ENCODE measurements around the gene PDSS2.

PDSS2 gene

GRCh38 chr6:107230448-107230847, 228.9 kb downstream of the PDSS2 start:
- H3K36me3 ChIP-seq (ENCODE audit: control insufficient read depth in 4 of 4, insufficient read depth in 4 of 4, low read length in 3 of 4), result peaks cover 0 to 6% (median 2%) of the 10 kb centered on the region in 4 experiments
- WGBS (ENCODE audit: insufficient coverage), result 100% methylated on average over 1 of the region's 1 CpG
- peaks cover 0 to 6% (median 2%) of the 10 kb centered on the region in 5 experiments for H3K9me3 ChIP-seq (ENCODE audit: control extremely low read depth in 1 of 5, control insufficient read depth in 4 of 5, insufficient read depth in 2 of 5, low read depth in 1 of 5, low read length in 4 of 5)
- ChIA-PET CTCF (no interaction called here), POLR2A (no interaction called here)
- H3K27me3 ChIP-seq (replicated peaks in 2 of 5; ENCODE audit: control insufficient read depth in 4 of 5, insufficient read depth in 5 of 5, low read length in 4 of 5), result no peaks in the 10 kb centered on the region
- H3K27ac ChIP-seq (ENCODE audit: insufficient read depth in 1 of 2, low read depth in 1 of 2, low read length in 2 of 2, poor library complexity in 1 of 2, severe bottlenecking in 2 of 2), result no peak overlapping the region
- H3K4me3 ChIP-seq (ENCODE audit: control insufficient read depth in 1 of 7, extremely low read depth in 1 of 7, insufficient read depth in 4 of 7, low read depth in 2 of 7, low read length in 6 of 7), result no peak overlapping the region
- H3K4me1 ChIP-seq (ENCODE audit: control extremely low read depth in 1 of 4, control insufficient read depth in 4 of 4, insufficient read depth in 4 of 4, low read length in 3 of 4), result no peaks in the 10 kb centered on the region
- no peak for DNase-seq

DNA sequence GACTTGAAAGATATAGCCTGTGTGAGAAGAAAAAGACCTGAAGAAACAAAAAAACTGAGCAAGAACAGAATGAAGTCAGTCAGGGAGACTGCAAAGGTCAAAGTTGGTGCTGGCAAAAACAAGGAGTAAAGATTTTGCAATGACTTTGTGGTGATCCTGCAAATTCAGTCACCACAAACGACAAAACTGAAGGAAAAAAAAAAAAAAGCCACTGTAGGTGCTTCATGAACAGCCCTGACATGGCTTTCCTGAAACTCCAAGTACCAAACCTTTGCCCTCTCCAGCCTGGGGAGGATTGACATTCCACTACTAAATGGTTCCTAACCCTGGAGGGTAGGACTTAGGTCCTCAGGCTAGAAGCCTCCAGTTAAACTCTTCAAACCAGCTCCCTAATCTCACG, 229.3 kb downstream of the PDSS2 start:
- CTCF ChIA-PET, result no interaction called here
- Histone ChIP-seq H3K4me1 (ENCODE audit: control extremely low read depth in 1 of 4, control insufficient read depth in 4 of 4, insufficient read depth in 4 of 4, low read length in 3 of 4) (no peaks in the 10 kb centered on the region), H3K4me3 (ENCODE audit: control insufficient read depth in 1 of 7, extremely low read depth in 1 of 7, insufficient read depth in 4 of 7, low read depth in 2 of 7, low read length in 6 of 7) (no peak overlapping the region), H3K9me3 (ENCODE audit: control extremely low read depth in 1 of 5, control insufficient read depth in 4 of 5, insufficient read depth in 2 of 5, low read depth in 1 of 5, low read length in 4 of 5) (peaks cover 0 to 1% (median 0%) of the 10 kb centered on the region in 5 experiments), H3K27ac (ENCODE audit: insufficient read depth in 1 of 2, low read depth in 1 of 2, low read length in 2 of 2, poor library complexity in 1 of 2, severe bottlenecking in 2 of 2) (no peak overlapping the region), H3K36me3 (ENCODE audit: control insufficient read depth in 4 of 4, insufficient read depth in 4 of 4, low read length in 3 of 4) (peaks cover 0 to 6% (median under 1%) of the 10 kb centered on the region in 4 experiments), H3K27me3 (replicated peaks in 2 of 5; ENCODE audit: control insufficient read depth in 4 of 5, insufficient read depth in 5 of 5, low read length in 4 of 5) (no peaks in the 10 kb centered on the region)
- POLR2A ChIA-PET, result no interaction called here
- WGBS (ENCODE audit: insufficient coverage), result 90% methylated on average over 2 of the region's 2 CpGs
- DNase-seq, result no peak

- Histone ChIP-seq H3K36me3 (ENCODE audit: control insufficient read depth in 4 of 4, insufficient read depth in 4 of 4, low read length in 3 of 4) (peaks cover 0 to 5% (median 0%) of the 10 kb centered on the region in 4 experiments), H3K27ac (ENCODE audit: insufficient read depth in 1 of 2, low read depth in 1 of 2, low read length in 2 of 2, poor library complexity in 1 of 2, severe bottlenecking in 2 of 2) (no peak overlapping the region), H3K9me3 (ENCODE audit: control extremely low read depth in 1 of 5, control insufficient read depth in 4 of 5, insufficient read depth in 2 of 5, low read depth in 1 of 5, low read length in 4 of 5) (no peaks in the 10 kb centered on the region), H3K27me3 (replicated peaks in 2 of 5; ENCODE audit: control insufficient read depth in 4 of 5, insufficient read depth in 5 of 5, low read length in 4 of 5) (no peaks in the 10 kb centered on the region), H3K4me1 (ENCODE audit: control extremely low read depth in 1 of 4, control insufficient read depth in 4 of 4, insufficient read depth in 4 of 4, low read length in 3 of 4) (no peaks in the 10 kb centered on the region), H3K4me3 (ENCODE audit: control insufficient read depth in 1 of 7, extremely low read depth in 1 of 7, insufficient read depth in 4 of 7, low read depth in 2 of 7, low read length in 6 of 7) (no peak overlapping the region)
- DNase-seq, result no peak
- ChIA-PET CTCF (no interaction called here), POLR2A (no interaction called here)
- no CpG with 5 or more reads among the region's 1 CpG for WGBS (ENCODE audit: insufficient coverage)
These were observed 230.6 kb downstream of the PDSS2 start for GRCh38 chr6:107228754-107229153.

DNA sequence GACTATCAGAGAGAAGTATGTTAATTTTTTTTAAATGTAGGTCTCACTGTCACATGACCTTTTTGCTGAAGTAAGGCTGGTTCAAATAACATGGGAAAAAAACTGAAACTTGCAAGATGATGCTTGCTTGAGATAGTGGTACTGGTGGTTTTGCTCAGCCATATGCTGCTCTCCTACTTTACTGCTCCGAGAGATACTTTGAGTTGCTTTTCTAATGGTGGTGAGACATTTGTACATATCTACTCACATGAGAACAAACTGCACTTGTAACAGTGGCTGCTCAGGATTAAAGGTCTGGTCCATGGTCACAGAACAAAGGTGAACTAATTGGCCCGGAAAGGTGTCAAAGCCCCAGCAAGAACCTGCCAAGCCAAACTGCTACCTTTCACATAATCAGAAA, 237.8 kb downstream of the PDSS2 start:
- no peak for DNase-seq
- no peak overlapping the region for H3K4me3 ChIP-seq (ENCODE audit: control insufficient read depth in 1 of 7, extremely low read depth in 1 of 7, insufficient read depth in 4 of 7, low read depth in 2 of 7, low read length in 6 of 7)
- ChIA-PET POLR2A (no interaction called here), CTCF (no interaction called here)
- no peak overlapping the region for H3K27ac ChIP-seq (ENCODE audit: insufficient read depth in 1 of 2, low read depth in 1 of 2, low read length in 2 of 2, poor library complexity in 1 of 2, severe bottlenecking in 2 of 2)
- no peaks in the 10 kb centered on the region for H3K9me3 ChIP-seq (ENCODE audit: control extremely low read depth in 1 of 5, control insufficient read depth in 4 of 5, insufficient read depth in 2 of 5, low read depth in 1 of 5, low read length in 4 of 5)
- H3K4me1 ChIP-seq (ENCODE audit: control extremely low read depth in 1 of 4, control insufficient read depth in 4 of 4, insufficient read depth in 4 of 4, low read length in 3 of 4), result no peaks in the 10 kb centered on the region
- H3K27me3 ChIP-seq (replicated peaks in 2 of 5; ENCODE audit: control insufficient read depth in 4 of 5, insufficient read depth in 5 of 5, low read length in 4 of 5), result no peaks in the 10 kb centered on the region
- no peaks in the 10 kb centered on the region for H3K36me3 ChIP-seq (ENCODE audit: control insufficient read depth in 4 of 4, insufficient read depth in 4 of 4, low read length in 3 of 4)
- WGBS (ENCODE audit: insufficient coverage), result 83% methylated on average over 1 of the region's 2 CpGs

- DNase-seq, result no peak
- Histone ChIP-seq H3K27me3 (replicated peaks in 2 of 5; ENCODE audit: control insufficient read depth in 4 of 5, insufficient read depth in 5 of 5, low read length in 4 of 5) (no peaks in the 10 kb centered on the region), H3K27ac (ENCODE audit: insufficient read depth in 1 of 2, low read depth in 1 of 2, low read length in 2 of 2, poor library complexity in 1 of 2, severe bottlenecking in 2 of 2) (no peak overlapping the region), H3K9me3 (ENCODE audit: control extremely low read depth in 1 of 5, control insufficient read depth in 4 of 5, insufficient read depth in 2 of 5, low read depth in 1 of 5, low read length in 4 of 5) (no peaks in the 10 kb centered on the region), H3K4me3 (ENCODE audit: control insufficient read depth in 1 of 7, extremely low read depth in 1 of 7, insufficient read depth in 4 of 7, low read depth in 2 of 7, low read length in 6 of 7) (no peak overlapping the region), H3K4me1 (ENCODE audit: control extremely low read depth in 1 of 4, control insufficient read depth in 4 of 4, insufficient read depth in 4 of 4, low read length in 3 of 4) (no peaks in the 10 kb centered on the region), H3K36me3 (ENCODE audit: control insufficient read depth in 4 of 4, insufficient read depth in 4 of 4, low read length in 3 of 4) (no peaks in the 10 kb centered on the region)
- POLR2A ChIA-PET, result interaction anchor here (0.6 kb wide), 1 partner anchor 192 kb away, joined by 4 read pairs; no protein-coding TSS in a partner anchor
- CTCF ChIA-PET, result no interaction called here
- 100% methylated on average over 2 of the region's 4 CpGs for WGBS (ENCODE audit: insufficient coverage)
These were observed 239.5 kb downstream of the PDSS2 start for GRCh38 chr6:107219851-107220250.

DNA sequence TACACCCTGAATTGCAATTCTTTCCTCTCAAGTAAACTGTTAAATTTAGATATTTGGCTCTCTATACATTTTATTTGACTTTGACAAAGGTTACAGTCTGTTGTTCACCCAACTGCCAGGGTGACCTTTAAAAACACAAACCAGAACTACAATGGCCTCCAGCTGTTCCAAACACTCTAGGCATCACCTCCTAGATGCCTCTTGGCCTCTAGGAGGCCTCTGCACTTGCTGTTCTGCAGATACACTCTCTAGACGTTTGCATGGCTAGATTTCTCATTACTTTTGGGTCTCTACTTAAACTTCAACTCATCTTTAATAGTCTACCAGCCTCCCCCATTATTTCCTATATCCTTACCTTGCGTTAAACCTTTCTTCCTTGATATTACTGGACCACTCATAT, 241.2 kb downstream of the PDSS2 start:
- no peak overlapping the region for H3K27ac ChIP-seq (ENCODE audit: insufficient read depth in 1 of 2, low read depth in 1 of 2, low read length in 2 of 2, poor library complexity in 1 of 2, severe bottlenecking in 2 of 2)
- WGBS (ENCODE audit: insufficient coverage), result 0% methylated on average over 1 of the region's 2 CpGs
- H3K4me3 ChIP-seq (ENCODE audit: control insufficient read depth in 1 of 7, extremely low read depth in 1 of 7, insufficient read depth in 4 of 7, low read depth in 2 of 7, low read length in 6 of 7), result no peak overlapping the region
- no peaks in the 10 kb centered on the region for H3K27me3 ChIP-seq (replicated peaks in 2 of 5; ENCODE audit: control insufficient read depth in 4 of 5, insufficient read depth in 5 of 5, low read length in 4 of 5)
- H3K36me3 ChIP-seq (ENCODE audit: control insufficient read depth in 4 of 4, insufficient read depth in 4 of 4, low read length in 3 of 4), result no peaks in the 10 kb centered on the region
- no peak for DNase-seq
- H3K4me1 ChIP-seq (ENCODE audit: control extremely low read depth in 1 of 4, control insufficient read depth in 4 of 4, insufficient read depth in 4 of 4, low read length in 3 of 4), result no peaks in the 10 kb centered on the region
- CTCF ChIA-PET, result no interaction called here
- no peaks in the 10 kb centered on the region for H3K9me3 ChIP-seq (ENCODE audit: control extremely low read depth in 1 of 5, control insufficient read depth in 4 of 5, insufficient read depth in 2 of 5, low read depth in 1 of 5, low read length in 4 of 5)
- POLR2A ChIA-PET, result no interaction called here

GRCh38 chr6:107217248-107217647, 242.1 kb downstream of the PDSS2 start:
- ChIA-PET POLR2A (interaction anchor here (0.5 kb wide), 1 partner anchor 9 kb away, joined by 6 read pairs; no protein-coding TSS in a partner anchor), CTCF (interaction anchor here (1.2 kb wide), 1 partner anchor 85 kb away, joined by 3 read pairs; no protein-coding TSS in a partner anchor)
- H3K27me3 ChIP-seq (replicated peaks in 2 of 5; ENCODE audit: control insufficient read depth in 4 of 5, insufficient read depth in 5 of 5, low read length in 4 of 5), result no peaks in the 10 kb centered on the region
- no peaks in the 10 kb centered on the region for H3K9me3 ChIP-seq (ENCODE audit: control extremely low read depth in 1 of 5, control insufficient read depth in 4 of 5, insufficient read depth in 2 of 5, low read depth in 1 of 5, low read length in 4 of 5)
- H3K36me3 ChIP-seq (ENCODE audit: control insufficient read depth in 4 of 4, insufficient read depth in 4 of 4, low read length in 3 of 4), result no peaks in the 10 kb centered on the region
- no peak overlapping the region for H3K4me3 ChIP-seq (ENCODE audit: control insufficient read depth in 1 of 7, extremely low read depth in 1 of 7, insufficient read depth in 4 of 7, low read depth in 2 of 7, low read length in 6 of 7)
- no peaks in the 10 kb centered on the region for H3K4me1 ChIP-seq (ENCODE audit: control extremely low read depth in 1 of 4, control insufficient read depth in 4 of 4, insufficient read depth in 4 of 4, low read length in 3 of 4)
- no peak for DNase-seq
- no peak overlapping the region for H3K27ac ChIP-seq (ENCODE audit: insufficient read depth in 1 of 2, low read depth in 1 of 2, low read length in 2 of 2, poor library complexity in 1 of 2, severe bottlenecking in 2 of 2)

All from common myeloid progenitor, CD34-positive (primary cell).